OCI-LY1 (cell line): ENCODE data around the gene CIBAR2.

Source experiments
- H2AFZ ChIP-seq: fragments of 200-600 bp; sonication (generic), shearing (Covaris generic); 2 replicates; pipeline ENCODE4 v1.6.0; 2014; ENCODE audit warnings: antibody characterized with exemption, mild to moderate bottlenecking, low read length
- H3F3A ChIP-seq: fragments of 200-600 bp; sonication (generic), shearing (Covaris generic); 2 replicates; pipeline ENCODE4 v1.6.0; 2014; ENCODE audit warnings: mild to moderate bottlenecking, antibody characterized with exemption, low read length, moderate library complexity; ENCODE audit not compliant: insufficient read depth
- H3K27ac ChIP-seq: fragments of 200-600 bp; sonication (generic); 2 replicates; pipeline ENCODE4 v1.5.1; 2014; ENCODE audit warnings: low read length, mixed run types, mild to moderate bottlenecking, low read depth; ENCODE audit not compliant: poor library complexity, severe bottlenecking
- H3K27me3 ChIP-seq: fragments of 200-600 bp; sonication (generic); 2 replicates; pipeline ENCODE4 v1.6.0; 2014; ENCODE audit warnings: antibody characterized with exemption, mild to moderate bottlenecking, low read length, moderate library complexity; ENCODE audit not compliant: insufficient read depth
- H3K36me3 ChIP-seq: fragments of 200-600 bp; sonication (generic); 2 replicates; pipeline ENCODE4 v1.6.1; 2014; ENCODE audit warnings: mild to moderate bottlenecking, antibody characterized with exemption, low read length, moderate library complexity, mixed read lengths; ENCODE audit not compliant: insufficient read depth
- H3K4me1 ChIP-seq: fragments of 200-600 bp; sonication (generic); 2 replicates; pipeline ENCODE4 v1.5.1; 2014; ENCODE audit warnings: mild to moderate bottlenecking, low read length, moderate library complexity; ENCODE audit not compliant: insufficient read depth, severe bottlenecking
- H3K4me2 ChIP-seq: fragments of 200-600 bp; sonication (generic), shearing (Covaris generic); 2 replicates; pipeline ENCODE4 v1.6.1; 2014; ENCODE audit warnings: low read length
- H3K4me3 ChIP-seq: fragments of 200-600 bp; sonication (generic); 2 replicates; pipeline ENCODE4 v1.5.1; 2014; ENCODE audit warnings: low read length, low read depth, mild to moderate bottlenecking, mixed read lengths; ENCODE audit not compliant: poor library complexity, severe bottlenecking
- H3K79me2 ChIP-seq: fragments of 200-600 bp; shearing (Covaris generic); 2 replicates; pipeline ENCODE4 v1.6.1; 2016; ENCODE audit warnings: mixed run types, low read length, mixed read lengths; ENCODE audit not compliant: insufficient read depth
- H3K9ac ChIP-seq: fragments of 200-600 bp; sonication (generic), shearing (Covaris generic); 2 replicates; pipeline ENCODE4 v1.6.1; 2014; ENCODE audit warnings: mild to moderate bottlenecking, low read length, mixed read lengths
- H3K9me2 ChIP-seq: fragments of 200-600 bp; sonication (generic), shearing (Covaris generic); 2 replicates; pipeline ENCODE4 v1.6.1; 2014; ENCODE audit warnings: low read depth, mild to moderate bottlenecking, low read length, mixed read lengths
- H3K9me3 ChIP-seq: fragments of 200-600 bp; shearing (Covaris generic); 2 replicates; pipeline ENCODE4 v1.6.1; 2014; ENCODE audit warnings: low read length, mixed read lengths
- H4K20me1 ChIP-seq: fragments of 200-600 bp; sonication (generic), shearing (Covaris generic); 2 replicates; pipeline ENCODE4 v1.6.0; 2016; ENCODE audit warnings: mild to moderate bottlenecking, low read length; ENCODE audit not compliant: insufficient read depth
- EZH2 ChIP-seq: fragments of 200-600 bp; sonication (generic), shearing (Covaris generic); IDR thresholded peaks from 2 replicates; pipeline ENCODE4 v1.8.0; 2017; ENCODE audit warnings: borderline replicate concordance, mixed run types, mild to moderate bottlenecking, antibody characterized with exemption, low read length, moderate library complexity, mixed read lengths
- TF ChIP-seq, protein P1 (sequence below): fragments of 200-600 bp; sonication (generic), shearing (Covaris generic); IDR thresholded peaks from 2 replicates; pipeline ENCODE4 v1.5.1; 2017; ENCODE audit warnings: mild to moderate bottlenecking, antibody characterized with exemption, low read length, moderate library complexity, mixed read lengths

Gene CIBAR2

DNA sequence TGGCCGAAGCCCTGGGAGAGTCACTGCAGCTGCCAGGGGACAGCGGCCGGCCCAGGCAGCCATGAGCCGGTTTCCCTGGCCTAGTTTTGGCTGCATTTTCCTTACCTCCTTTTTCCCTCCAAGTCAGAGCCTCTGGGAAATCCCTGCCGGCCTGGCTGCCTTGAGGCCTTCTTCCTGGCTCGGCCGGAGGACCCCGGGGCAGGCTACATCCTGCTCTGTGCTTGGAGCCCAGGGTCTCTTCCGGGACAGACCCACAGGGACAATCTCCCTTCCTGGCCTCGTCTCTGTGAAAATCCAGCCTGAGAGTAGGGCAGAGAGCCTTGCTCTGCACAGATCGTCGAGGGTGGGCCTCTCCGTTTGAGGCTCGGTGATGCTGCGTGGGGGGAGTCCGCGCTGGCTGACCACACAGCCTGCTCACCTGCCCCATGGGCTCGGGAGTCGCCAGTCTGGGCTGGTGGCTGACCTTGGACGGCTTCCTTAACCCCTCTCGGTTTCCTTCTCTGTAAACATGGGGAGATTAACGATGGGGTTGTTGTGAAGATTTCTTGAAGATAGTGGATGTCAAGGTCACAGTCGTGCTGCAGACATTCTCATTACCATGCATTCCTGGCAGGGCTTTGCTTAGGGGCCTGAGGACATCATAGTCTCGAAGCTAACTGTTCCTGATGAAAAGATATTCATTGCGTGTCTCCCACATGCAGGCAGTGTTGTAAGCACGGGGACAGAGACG lies 34.8 kb upstream of the CIBAR2 start:
- no peak overlapping the region for H3K4me2 ChIP-seq
- no peak for TF ChIP-seq EZH2
- TF ChIP-seq, protein P1, sequence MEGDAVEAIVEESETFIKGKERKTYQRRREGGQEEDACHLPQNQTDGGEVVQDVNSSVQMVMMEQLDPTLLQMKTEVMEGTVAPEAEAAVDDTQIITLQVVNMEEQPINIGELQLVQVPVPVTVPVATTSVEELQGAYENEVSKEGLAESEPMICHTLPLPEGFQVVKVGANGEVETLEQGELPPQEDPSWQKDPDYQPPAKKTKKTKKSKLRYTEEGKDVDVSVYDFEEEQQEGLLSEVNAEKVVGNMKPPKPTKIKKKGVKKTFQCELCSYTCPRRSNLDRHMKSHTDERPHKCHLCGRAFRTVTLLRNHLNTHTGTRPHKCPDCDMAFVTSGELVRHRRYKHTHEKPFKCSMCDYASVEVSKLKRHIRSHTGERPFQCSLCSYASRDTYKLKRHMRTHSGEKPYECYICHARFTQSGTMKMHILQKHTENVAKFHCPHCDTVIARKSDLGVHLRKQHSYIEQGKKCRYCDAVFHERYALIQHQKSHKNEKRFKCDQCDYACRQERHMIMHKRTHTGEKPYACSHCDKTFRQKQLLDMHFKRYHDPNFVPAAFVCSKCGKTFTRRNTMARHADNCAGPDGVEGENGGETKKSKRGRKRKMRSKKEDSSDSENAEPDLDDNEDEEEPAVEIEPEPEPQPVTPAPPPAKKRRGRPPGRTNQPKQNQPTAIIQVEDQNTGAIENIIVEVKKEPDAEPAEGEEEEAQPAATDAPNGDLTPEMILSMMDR, result no peak
- no peak overlapping the region for H3K4me3 ChIP-seq
- H3K9me2 ChIP-seq, result no peaks in the 10 kb centered on the region
- no peaks in the 10 kb centered on the region for H3K27me3 ChIP-seq
- H3F3A ChIP-seq, result no peaks in the 10 kb centered on the region
- H3K27ac ChIP-seq, result no peak overlapping the region
- no peaks in the 10 kb centered on the region for H3K79me2 ChIP-seq
- no peak overlapping the region for H3K9ac ChIP-seq
- no peaks in the 10 kb centered on the region for H4K20me1 ChIP-seq
- H2AFZ ChIP-seq, result no peak overlapping the region
- no peaks in the 10 kb centered on the region for H3K36me3 ChIP-seq
- no peaks in the 10 kb centered on the region for H3K9me3 ChIP-seq
- H3K4me1 ChIP-seq, result no peaks in the 10 kb centered on the region

DNA sequence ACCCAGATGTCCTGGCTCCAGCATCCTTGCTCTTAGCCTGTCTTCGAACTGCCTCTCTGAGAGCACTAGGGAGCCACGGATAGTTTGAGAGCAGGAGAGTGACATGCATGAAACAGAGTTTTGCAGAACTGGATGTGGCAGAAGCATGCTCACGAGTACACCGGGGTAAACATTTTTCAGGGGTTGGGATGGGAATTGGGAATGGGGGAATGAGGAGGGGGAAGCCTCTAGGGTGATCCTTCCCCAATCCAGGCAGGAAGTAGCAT lies 34.2 kb upstream of the CIBAR2 start:
- Histone ChIP-seq H3K4me1 (no peaks in the 10 kb centered on the region), H3K79me2 (no peaks in the 10 kb centered on the region), H3K36me3 (no peaks in the 10 kb centered on the region), H3K4me3 (no peak overlapping the region), H3F3A (no peaks in the 10 kb centered on the region), H3K9me2 (no peaks in the 10 kb centered on the region), H3K9me3 (no peaks in the 10 kb centered on the region), H3K4me2 (no peak overlapping the region), H3K27me3 (no peaks in the 10 kb centered on the region), H3K9ac (no peak overlapping the region), H3K27ac (no peak overlapping the region), H4K20me1 (no peaks in the 10 kb centered on the region), H2AFZ (no peak overlapping the region)
- TF ChIP-seq, protein P1, result no peak
- no peak for TF ChIP-seq EZH2

DNA sequence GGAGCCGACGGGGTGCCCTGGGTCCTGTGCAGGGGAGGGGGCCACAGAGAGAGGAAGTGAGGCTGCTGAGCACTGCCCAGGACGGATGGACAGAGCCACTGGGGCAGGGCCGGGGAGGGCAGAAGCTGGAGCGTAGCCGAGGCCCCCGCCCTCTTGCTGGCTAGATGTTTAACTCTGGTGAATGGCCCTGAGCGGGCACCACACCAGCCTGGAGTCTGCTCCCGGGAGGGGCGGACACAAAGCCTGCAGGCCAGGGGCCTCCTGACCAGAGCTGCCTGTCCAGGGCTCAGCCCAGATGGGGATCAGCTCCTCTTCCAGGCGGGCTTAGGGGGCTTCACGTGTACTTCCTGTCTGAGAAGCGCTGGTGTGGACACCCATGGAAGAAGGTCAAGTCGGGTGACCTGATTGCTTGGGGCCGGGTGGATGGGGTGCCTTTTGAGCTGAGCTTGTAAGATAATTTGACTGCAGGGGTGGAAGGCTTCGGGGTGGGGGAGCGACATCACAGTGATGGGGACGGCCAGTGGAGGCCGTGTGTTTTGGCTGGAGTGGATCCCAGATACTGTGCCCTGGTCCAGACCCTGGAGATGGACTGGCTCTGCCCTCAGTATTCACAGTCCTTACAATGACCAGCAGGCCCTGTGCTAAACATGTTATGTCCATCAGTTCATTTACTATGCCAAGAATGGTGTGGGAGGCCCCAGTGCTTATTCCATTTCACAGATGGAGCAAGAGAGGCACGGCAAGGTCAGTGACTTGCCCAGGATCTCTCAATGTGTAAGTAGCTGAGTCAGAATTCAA lies 33.7 kb upstream of the CIBAR2 start:
- Histone ChIP-seq H3K27ac (no peak overlapping the region), H3K9me2 (no peaks in the 10 kb centered on the region), H3K9me3 (no peaks in the 10 kb centered on the region), H3K4me2 (no peak overlapping the region), H3K4me1 (no peaks in the 10 kb centered on the region), H3K4me3 (no peak overlapping the region), H4K20me1 (no peaks in the 10 kb centered on the region), H3K9ac (no peak overlapping the region), H3K27me3 (no peaks in the 10 kb centered on the region), H3K79me2 (no peaks in the 10 kb centered on the region), H3F3A (no peaks in the 10 kb centered on the region), H2AFZ (no peak overlapping the region), H3K36me3 (no peaks in the 10 kb centered on the region)
- no peak for TF ChIP-seq EZH2
- TF ChIP-seq, protein P1, result no peak
